HG02973 (cell line): ENCODE measurements around the gene ADAM30.

Experiments
- ATAC-seq: cut with Tn5 transposase; IDR thresholded peaks from one replicate; pipeline ENCODE4 v1.9.1; 2021; ENCODE audit warnings: moderate library complexity; ENCODE audit not compliant: unreplicated experiment

The ADAM30 gene

DNA sequence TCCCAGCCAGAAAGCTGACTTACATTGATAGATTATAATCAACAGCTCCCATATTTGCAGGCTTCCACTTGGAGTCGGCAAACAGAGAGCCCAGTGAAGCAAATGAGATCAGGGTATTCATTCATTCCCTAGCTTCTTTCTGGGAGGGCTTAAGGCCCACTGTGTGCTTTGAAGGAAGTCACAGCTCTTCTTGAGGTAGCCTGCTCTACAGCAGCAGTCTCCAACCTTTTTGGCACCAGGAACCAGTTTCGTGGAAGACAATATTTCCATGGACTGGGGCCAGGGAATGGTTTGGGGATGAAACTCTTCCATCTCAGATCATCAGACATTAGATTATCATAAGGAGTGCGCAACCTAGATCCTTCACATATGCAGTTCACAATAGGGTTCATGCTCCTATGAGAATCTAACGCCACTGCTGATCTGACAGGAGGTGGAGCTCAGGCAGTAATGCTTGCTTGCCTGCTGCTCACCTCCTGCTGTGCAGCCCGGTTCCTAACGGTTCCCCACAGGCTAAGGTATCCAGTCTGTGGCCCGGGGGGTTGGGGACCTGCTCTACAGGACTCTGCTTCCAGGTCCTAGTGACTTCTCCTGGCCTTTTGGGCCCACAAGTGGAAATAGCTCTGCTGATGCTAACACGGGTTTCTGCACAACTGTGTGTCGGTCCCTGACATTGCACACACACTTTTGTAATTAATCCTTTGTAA, 13.7 kb upstream of the ADAM30 start:
- ATAC-seq, result no peak

DNA sequence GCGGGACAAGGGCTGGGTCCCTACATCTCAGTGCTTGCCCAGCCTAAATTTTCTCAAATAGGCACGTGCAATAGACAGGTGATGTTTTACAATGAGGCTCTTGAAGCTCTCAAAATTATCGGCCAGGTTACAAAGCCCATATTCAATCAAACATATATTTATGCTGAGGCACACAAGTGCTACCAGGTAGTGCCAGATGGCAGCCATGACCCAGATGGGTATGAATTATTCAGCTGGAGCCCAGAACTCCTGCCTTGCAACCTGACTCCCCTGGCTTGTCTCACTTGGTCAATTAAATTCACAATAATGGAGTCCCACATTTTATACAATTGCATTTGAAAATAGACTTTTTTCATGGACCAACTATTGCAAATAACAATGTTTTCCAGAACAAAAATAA, 12.3 kb upstream of the ADAM30 start:
- no peak for ATAC-seq

DNA sequence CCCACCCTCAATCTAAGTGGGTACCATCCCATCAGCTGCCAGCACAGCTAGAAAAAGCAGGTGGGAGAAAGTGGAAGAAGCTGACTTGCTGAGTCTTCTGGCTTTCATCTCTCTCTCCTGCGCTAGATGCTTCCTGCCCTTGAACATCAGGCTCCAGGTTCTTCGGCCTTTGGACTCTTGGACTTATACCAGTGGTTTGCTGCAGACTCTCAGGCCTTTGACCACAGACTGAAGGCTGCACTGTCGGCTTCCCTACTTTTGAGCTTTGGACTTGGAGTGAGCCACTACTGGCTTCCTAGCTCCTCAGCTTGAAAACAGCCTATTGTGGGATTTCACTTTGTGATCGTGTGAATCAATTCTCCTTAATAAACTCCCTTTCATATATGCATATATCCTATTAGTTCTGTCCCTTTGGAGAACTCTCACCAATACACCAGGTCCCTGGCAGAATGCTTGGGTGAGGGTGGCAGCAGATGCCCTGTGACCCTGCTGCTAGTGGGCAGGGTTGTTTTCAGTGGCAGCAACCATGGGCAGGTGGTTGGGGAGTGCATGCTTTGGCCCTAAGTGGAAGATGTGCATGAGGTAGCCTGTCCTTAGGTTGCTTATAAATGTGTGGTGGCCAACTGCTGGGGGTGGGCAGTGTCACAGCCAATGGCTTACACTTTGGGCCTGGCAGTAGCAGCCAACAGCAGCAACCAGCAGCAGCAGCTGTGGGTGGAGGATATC, 10.8 kb upstream of the ADAM30 start:
- ATAC-seq, result no peak

DNA sequence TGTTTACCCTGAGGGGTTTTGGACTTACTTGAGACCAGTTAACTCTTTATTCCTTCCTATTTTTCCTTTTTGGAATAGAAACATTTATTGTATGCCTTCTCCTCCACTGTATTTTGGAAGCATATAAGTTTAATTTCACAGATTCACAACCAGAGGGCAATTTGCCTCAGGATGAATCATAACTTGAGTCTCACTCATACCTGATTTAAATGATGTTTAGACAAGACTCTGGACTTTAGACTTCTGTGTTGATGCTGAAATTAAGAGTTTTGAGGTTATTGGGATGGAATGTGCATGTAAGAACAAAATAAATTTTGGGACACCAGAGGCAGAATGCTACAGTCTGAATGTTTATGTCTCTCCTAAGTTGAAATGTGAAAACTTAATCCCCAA, 7.1 kb upstream of the ADAM30 start:
- ATAC-seq, result no peak

DNA sequence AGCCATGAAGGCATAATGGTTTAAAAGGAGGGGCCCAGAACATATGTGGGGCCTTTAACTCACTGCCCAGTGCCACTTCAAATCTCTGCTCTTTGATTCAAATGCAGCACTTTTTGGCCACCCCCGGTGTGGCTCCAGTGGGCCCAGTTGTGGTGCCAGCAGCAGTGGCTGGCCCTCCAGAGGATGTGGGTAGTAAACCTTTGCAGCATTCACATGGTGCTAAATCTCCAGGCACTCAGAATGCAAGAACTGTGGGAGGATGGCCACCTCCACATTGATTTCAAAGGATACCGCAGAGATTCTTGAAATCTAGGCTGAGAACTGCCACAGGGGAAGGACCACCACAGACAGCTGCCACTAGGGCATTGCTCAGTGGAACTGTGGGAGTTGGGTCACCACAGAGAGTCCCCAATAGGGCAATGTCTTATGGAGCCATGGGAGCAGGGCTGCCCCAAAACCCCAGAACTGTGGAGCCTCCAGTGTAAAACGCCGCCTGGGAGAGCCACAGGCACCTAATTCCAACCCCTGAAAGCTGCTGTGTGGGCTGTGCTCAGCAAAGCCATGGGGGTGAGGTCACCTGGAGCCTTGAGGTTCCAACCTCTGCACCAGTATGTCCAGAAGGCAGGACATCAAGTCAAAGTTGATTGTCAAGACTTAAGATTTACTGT, 6.6 kb upstream of the ADAM30 start:
- ATAC-seq, result no peak

DNA sequence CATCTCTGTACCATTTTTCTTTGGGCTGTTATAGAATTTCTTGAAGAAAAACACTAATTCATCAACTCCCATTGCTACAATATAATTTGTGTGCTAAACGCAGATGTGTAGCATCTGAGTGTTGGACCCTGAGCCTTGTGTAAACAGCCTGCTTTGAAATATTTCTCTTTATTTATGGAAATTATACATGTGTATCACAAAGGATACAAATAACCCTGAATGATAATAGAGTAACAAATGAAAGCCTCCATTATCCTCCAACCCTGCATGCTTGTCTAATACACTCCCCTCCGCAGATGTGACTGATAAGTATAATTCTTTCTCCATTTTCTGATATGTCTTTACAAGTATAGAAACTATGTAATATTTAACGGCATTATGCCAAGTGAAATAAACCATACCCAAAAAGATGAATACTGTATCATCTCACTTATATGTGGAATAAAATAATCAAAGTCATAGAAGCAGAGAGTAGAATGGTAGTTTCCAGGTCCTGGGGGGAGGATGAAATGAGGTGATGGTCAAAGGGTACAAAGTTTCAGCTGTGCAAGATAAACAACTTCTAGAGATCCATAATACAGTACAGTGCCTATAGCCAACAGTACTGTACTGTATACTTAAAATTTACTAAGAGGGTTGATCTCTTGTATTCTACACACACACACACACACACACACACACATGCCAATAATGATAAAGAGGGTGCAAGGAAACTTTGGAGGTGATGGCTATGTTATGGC, 2.8 kb upstream of the ADAM30 start:
- ATAC-seq, result no peak

DNA sequence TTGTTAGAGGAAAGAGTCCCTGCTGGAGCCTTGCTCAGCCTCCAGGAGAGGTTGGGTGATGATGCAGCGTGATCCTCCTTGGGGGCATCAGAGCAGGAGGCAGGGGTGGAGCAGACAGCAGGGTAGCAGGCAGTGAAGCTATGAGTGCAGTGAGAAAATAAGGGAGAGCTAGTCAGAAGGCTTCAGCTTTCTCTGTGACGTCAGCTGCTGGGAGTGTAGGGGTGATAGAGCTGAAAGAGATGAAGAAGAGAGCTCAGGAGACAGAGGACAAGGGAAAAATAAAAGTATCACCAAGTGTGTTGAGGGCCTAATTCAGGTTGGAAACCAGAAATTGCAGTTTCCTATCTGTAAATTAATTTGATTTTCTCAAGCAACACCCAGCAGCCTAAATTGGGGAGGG, 2.2 kb upstream of the ADAM30 start:
- no peak for ATAC-seq

DNA sequence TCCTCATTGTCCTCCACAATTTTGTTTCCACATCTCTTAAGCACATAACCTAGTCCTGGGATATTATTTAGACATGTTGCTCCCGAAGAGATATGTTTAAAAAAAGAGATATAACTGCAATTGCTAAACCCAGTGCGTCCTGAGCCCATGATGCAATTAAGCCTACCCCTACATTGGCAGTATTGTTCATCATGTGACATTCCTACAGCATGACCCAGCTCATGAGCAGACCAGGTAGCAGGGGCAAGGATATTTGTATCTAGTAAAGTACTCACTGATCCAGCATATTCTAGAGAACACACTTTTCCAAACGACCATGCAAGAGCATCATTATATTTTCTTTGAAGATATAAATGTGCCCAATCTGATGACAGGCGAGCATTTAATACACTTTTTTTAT, 1.2 kb downstream of the ADAM30 start:
- no peak for ATAC-seq

DNA sequence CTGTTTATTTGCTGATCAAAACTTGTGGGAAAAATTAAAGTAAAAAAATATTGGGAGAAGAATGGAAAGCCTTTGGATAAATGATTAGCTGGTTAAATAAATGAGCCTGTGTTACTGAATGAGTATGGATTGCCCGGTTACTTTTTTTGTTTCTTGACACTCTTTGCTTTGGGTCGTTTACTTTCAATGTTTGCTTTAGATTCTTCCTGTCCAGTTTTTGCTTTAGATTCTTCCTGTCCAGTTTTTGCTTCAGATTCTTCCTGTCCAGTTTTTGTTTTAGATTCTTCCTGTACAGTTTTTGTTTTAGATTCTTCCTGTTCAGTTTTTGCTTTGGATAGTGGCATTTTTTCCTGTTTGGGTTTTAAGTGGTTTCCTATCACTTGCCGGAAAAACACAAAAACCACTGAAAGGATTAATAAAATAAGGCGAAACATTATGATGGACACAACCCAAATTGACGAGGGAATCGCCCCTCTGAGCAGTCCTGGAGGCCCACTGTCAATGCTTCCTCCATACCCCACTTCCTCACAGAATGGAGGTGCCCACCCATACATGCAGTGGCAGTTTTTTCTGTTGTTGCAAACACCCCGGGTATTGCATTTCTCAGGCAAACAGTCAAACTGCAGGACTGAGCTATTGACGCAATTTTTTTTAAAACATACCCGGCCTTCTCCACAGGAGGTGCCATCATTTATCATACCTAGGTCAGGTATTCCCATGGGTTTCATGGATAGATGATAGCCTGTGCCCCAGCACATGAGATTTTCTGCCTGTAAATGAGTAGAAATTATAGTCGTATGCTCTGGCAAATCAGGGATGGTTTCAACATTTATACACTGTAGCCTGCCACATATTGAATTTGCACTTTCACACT, 2.3 kb downstream of the ADAM30 start:
- no peak for ATAC-seq

DNA sequence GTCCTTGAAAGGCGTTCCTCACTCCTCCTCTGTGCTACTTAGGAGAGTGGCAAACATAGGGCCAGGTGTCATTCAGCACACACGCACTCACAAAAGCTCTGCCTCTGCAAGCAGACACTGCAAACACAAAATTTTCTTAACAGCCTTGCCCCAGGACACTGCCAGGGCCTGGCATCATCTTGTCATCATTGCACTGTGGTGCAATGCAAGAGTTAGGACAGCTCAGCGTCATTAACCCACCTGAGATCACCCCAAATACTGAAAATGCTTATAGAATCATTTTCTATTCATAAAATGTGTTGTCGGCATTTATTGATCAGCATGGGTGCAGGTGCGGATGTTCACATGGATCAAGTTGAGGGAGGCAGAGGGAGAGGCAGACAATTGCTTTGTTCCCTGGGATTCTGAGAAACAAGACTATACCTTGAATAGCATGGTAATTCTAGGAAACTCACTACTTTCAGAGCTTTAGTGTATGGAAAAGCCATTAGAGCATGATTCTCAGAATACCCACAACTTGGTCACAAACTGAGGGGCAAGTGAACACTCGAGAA, 3.0 kb downstream of the ADAM30 start:
- ATAC-seq, result no peak

DNA sequence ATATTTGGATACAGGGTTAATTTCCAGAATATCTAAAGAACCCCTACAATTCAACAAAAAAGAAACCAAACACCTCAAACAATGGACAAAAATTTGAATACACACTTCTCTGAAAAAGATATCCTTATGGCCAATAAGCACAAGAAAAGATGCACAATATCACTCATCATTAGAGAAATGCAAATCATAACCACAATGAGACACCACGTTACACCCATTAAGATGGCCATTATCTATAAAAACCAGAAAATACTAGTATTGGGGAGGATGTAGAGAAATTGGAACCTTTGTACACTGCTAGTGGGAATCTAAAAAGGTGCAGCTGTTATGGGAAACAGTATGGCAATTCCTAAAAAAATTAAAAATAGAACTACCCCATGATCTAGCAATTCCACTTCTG, 4.9 kb downstream of the ADAM30 start:
- ATAC-seq, result no peak

DNA sequence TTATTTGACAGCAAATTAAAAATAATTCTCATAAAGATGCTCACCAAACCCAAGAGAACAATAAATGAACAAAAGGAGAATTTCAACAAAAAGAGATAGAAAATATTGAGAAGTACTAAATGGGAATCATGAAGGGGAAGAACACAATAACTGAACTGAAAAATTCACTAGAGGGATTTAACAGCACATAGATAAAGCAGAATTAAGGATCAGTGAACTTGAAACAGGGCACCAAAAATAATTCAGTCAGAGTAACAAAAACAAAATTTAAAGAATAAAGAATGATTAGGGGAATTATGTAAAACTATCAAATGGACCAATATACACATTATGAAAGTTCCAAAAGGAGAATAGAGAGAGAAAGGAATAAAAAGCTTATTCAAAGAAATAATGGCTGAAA, 7.8 kb downstream of the ADAM30 start:
- no peak for ATAC-seq

DNA sequence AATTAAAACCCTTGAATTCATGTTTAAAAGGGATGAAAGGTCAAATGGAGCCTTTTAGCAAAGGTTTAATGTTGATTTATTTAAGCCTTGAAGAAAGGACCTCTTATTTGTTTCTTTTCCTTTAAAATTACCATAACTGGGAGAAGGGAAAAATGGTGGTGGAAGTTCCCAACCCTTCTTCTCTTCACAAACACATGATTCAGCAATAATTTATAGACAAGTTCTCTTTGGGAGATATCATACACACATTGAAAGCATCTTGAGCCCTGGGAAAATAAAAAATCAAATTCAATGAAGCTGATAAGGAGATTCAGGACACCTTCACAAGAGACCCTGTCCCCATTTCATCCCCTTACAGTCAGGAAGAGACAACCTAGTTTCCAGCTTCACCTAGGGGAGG, 8.9 kb downstream of the ADAM30 start:
- no peak for ATAC-seq

DNA sequence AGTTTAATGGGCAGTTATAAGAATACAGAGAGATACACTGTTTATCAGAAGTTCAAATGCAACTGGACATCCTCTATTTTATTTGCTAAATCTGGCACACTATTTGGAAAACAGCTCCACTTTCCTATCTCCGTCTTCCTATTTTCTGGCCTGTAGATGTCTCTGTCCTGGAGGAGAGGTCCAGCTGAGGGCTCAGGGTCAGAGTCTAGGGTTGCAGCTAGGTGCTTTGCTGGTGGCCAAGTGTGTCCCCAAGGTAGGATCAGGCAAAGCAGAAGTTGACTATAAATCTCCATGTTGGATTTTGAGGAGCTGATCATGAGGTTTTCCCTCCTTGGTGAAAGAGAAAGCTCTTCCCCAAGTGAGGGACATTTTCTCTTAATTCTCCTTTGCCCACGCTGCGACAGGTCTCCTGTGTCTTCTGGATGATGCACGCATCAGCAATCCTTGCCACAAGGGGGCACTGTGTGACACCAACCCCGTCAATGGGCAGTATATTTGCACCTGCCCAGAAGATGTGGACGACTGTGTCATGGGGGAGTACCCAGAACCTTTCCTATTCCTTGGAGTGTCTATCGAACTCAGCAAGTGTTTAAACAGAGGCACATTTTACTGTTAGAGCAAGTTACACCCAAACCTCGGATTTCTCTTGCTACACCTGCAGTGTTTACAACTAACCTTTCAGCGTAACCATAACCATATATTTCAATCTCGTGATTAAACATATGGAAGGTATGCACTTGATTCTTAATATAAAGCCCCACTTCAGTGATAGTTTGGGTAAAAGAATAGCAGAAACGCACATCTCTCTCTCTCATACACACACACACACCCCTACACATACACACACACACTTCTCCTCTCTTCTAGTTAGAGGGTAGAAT, 10.2 kb downstream of the ADAM30 start:
- no peak for ATAC-seq

DNA sequence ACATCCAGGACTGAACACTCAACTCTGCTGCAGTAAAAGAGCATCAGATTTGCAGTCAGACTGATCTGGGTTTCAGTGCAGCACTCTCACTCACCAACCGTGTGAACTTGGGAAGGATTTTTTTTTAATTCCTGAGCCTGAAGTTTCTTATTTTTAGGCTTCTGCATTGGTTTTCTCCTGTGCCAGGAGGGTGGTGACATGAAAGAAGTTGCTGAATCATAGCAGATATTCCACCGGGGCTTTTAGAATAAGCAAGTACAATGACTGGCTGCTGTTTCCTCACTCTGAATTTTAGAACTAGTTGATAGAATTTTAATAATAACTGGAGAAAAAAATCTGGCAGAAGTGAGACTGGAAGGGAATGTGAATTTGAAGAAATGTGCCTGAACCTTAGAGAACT, 11.6 kb downstream of the ADAM30 start:
- no peak for ATAC-seq

DNA sequence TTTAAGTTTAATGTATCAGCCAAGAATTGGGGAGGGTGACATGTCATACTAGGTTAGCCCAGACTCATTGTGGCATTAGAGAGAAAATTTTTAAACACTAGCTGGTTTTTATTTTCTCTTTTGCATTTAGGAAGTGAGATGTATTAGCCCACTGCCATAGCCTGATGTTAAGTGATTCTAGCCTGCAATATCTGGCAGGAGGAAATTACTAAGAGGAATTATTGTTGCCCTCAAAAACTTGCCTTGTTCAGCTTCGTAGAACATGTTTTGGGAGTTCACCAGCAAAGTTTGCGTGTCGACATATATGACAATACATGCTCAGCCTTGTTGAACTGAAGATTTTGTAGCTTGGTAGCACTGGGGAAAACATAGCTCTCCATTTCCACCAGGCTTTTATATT, 12.5 kb downstream of the ADAM30 start:
- ATAC-seq, result no peak

DNA sequence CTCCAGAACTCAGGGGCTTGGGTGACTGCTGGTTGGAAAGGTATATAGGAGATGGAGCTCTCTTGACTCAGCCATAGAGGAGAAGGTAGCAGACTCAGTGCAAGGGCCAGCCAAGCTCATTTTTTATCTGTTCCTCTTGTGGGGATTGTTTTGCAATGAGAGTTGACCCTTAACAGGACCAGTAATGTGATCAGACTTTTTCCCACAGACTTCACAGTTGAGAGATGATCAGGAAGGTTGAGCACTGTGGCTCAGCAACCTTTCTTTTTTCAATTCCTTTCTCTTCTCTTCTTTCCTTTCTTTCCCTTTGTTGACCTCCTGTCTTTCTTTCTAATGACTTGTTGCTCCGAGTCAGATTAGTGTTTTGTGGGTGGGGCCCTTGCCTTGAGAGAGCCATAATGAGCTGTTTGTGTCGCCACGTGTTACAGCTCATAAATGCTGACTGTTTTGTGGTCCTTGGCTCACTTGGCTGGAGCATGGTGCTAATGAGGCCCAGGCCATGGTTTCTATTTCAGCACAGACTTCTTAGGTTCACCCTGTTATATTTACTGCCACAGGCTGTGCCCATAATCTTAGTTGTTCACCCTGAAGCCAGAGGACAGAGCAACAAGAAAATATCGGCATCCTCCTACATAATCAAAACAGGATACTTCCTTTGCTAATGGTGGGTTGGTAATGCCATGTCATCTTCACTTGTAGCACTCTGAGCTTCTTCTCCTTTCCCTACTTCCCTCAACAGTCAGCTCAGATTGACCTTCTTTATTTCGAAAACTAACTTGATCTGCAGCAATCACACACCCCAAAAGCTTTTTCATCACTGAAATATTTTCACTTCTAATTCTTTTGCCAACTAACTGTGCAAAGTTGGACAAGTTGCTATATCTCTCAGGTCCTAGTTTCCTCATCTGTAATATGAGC, 13.9 kb downstream of the ADAM30 start:
- no peak for ATAC-seq
